ENCODE data around the gene RPGRIP1L. TPM values are rescaled to one million over a fixed set of nuclear protein-coding genes. Genes with fewer than 3 reads are reported as not detected.

The RPGRIP1L gene
- total RNA-seq, 1 experiment from 2014 or later: 3.8 TPM

GRCh38 chr16:53625221-53625620 is 78.4 kb downstream of the RPGRIP1L start:
- ChIA-PET CTCF (no interaction called here), POLR2A (ENCODE audit: unreplicated experiment) (no interaction called here)
- H3K9me2 ChIP-seq (replicated peaks; ENCODE audit: low read length): no peaks in the 10 kb centered on the region
- TF ChIP-seq EZH2 (IDR thresholded peaks at IDR 0.05; ENCODE audit: low read length, unreplicated experiment) (no peak), EZH2phosphoT487 (IDR thresholded peaks at IDR 0.05; ENCODE audit: borderline replicate concordance, low read length) (no peak), CTCF (conservative IDR thresholded peaks at IDR 0.05; ENCODE audit: low read depth, low read length) (no peak)
- intact Hi-C loops (cut with micrococcal nuclease): no loop called here
- no peaks in the 10 kb centered on the region for H4K20me1 ChIP-seq (ENCODE audit: low read length)
- BruUV-seq (replicated peaks): no TSS peak
- no peaks in the 10 kb centered on the region for H3K79me2 ChIP-seq (ENCODE audit: low read length)
- no peak overlapping the region for H3K4me3 ChIP-seq (ENCODE audit: low read length)
- no peak for ATAC-seq
- no peaks in the 10 kb centered on the region for H3K4me1 ChIP-seq (ENCODE audit: insufficient read depth, low read length)
- H3K4me2 ChIP-seq (ENCODE audit: low read length): no peak overlapping the region
- no peak for DNase-seq
- no peak overlapping the region for H3K27ac ChIP-seq (ENCODE audit: low read length)
- H2AFZ ChIP-seq (ENCODE audit: low read length): no peak overlapping the region
- no peaks in the 10 kb centered on the region for H3K36me3 ChIP-seq (ENCODE audit: low read depth, low read length)
- no peaks in the 10 kb centered on the region for H3K27me3 ChIP-seq (ENCODE audit: low read length)
- no peak overlapping the region for H3K9ac ChIP-seq (ENCODE audit: low read length)
- no peaks in the 10 kb centered on the region for H3F3A ChIP-seq (ENCODE audit: low read length, unreplicated experiment)
- H3K9me3 ChIP-seq (ENCODE audit: low read length): no peaks in the 10 kb centered on the region

- no peak overlapping the region for H2AFZ ChIP-seq (ENCODE audit: low read length)
- ATAC-seq (no peak), DNase-seq (no peak)
- H3K36me3 ChIP-seq (ENCODE audit: low read depth, low read length): no peaks in the 10 kb centered on the region
- no peak overlapping the region for H3K9ac ChIP-seq (ENCODE audit: low read length)
- BruUV-seq (replicated peaks): no TSS peak
- no peaks in the 10 kb centered on the region for H4K20me1 ChIP-seq (ENCODE audit: low read length)
- ChIA-PET POLR2A (ENCODE audit: unreplicated experiment) (no interaction called here), CTCF (no interaction called here)
- no peak overlapping the region for H3K4me2 ChIP-seq (ENCODE audit: low read length)
- no peaks in the 10 kb centered on the region for H3K9me3 ChIP-seq (ENCODE audit: low read length)
- TF ChIP-seq CTCF (conservative IDR thresholded peaks at IDR 0.05; ENCODE audit: low read depth, low read length) (no peak), EZH2 (IDR thresholded peaks at IDR 0.05; ENCODE audit: low read length, unreplicated experiment) (no peak), EZH2phosphoT487 (IDR thresholded peaks at IDR 0.05; ENCODE audit: borderline replicate concordance, low read length) (no peak)
- H3K79me2 ChIP-seq (ENCODE audit: low read length): no peaks in the 10 kb centered on the region
- no peaks in the 10 kb centered on the region for H3K9me2 ChIP-seq (replicated peaks; ENCODE audit: low read length)
- H3F3A ChIP-seq (ENCODE audit: low read length, unreplicated experiment): no peaks in the 10 kb centered on the region
- no peak overlapping the region for H3K27ac ChIP-seq (ENCODE audit: low read length)
- no peaks in the 10 kb centered on the region for H3K4me1 ChIP-seq (ENCODE audit: insufficient read depth, low read length)
- intact Hi-C loops (cut with micrococcal nuclease): no loop called here
- H3K27me3 ChIP-seq (ENCODE audit: low read length): no peaks in the 10 kb centered on the region
- no peak overlapping the region for H3K4me3 ChIP-seq (ENCODE audit: low read length)
Measured at GRCh38 chr16:53622315-53622714, 81.3 kb downstream of the RPGRIP1L start.

- ATAC-seq (no peak), DNase-seq (no peak)
- Histone ChIP-seq H3F3A (ENCODE audit: low read length, unreplicated experiment) (no peaks in the 10 kb centered on the region), H2AFZ (ENCODE audit: low read length) (no peak overlapping the region), H3K9ac (ENCODE audit: low read length) (no peak overlapping the region), H3K36me3 (ENCODE audit: low read depth, low read length) (no peaks in the 10 kb centered on the region), H3K9me2 (replicated peaks; ENCODE audit: low read length) (no peaks in the 10 kb centered on the region), H3K79me2 (ENCODE audit: low read length) (no peaks in the 10 kb centered on the region), H3K27ac (ENCODE audit: low read length) (no peak overlapping the region), H3K27me3 (ENCODE audit: low read length) (no peaks in the 10 kb centered on the region), H3K4me1 (ENCODE audit: insufficient read depth, low read length) (no peaks in the 10 kb centered on the region), H3K9me3 (ENCODE audit: low read length) (no peaks in the 10 kb centered on the region), H4K20me1 (ENCODE audit: low read length) (no peaks in the 10 kb centered on the region), H3K4me3 (ENCODE audit: low read length) (no peak overlapping the region), H3K4me2 (ENCODE audit: low read length) (no peak overlapping the region)
- no TSS peak for BruUV-seq (replicated peaks)
- CTCF ChIA-PET: no interaction called here
- POLR2A ChIA-PET (ENCODE audit: unreplicated experiment): no interaction called here
- no peak for TF ChIP-seq CTCF (conservative IDR thresholded peaks at IDR 0.05; ENCODE audit: low read depth, low read length)
- TF ChIP-seq EZH2 (IDR thresholded peaks at IDR 0.05; ENCODE audit: low read length, unreplicated experiment): no peak
- no peak for TF ChIP-seq EZH2phosphoT487 (IDR thresholded peaks at IDR 0.05; ENCODE audit: borderline replicate concordance, low read length)
- intact Hi-C loops (cut with micrococcal nuclease): no loop called here
Measured at GRCh38 chr16:53620476-53620875, 83.2 kb downstream of the RPGRIP1L start.

Data from PC-3 (cell line).